ENCODE measurements around the gene CCDC138. TPM values are rescaled to one million over a fixed set of nuclear protein-coding genes. Genes with fewer than 3 reads are reported as not detected.

Gene CCDC138
- polyA plus RNA-seq, 1 experiment = 2.8 TPM

DNA sequence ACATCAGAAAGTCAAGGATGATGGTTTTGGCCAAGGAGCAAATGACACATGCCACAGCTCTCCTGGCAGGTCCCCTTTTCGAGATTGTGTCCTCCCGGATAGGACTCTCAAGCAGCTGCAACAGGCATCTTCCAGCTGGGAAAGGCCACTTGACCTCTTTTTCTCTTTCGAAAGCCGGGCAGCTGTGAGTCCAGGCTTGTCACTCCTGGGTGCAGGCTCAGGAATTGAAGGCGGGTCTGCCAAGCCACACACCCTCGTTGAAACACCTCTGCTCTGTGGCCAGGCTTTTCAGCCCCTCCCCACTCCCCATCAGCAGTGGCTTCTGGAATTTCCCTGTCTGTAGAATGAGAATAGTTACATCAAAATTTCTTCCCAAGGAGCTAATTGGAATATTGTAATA is 98.0 kb downstream of the CCDC138 start:
- POLR2A ChIA-PET = no interaction called here
- TF ChIP-seq, protein P1, sequence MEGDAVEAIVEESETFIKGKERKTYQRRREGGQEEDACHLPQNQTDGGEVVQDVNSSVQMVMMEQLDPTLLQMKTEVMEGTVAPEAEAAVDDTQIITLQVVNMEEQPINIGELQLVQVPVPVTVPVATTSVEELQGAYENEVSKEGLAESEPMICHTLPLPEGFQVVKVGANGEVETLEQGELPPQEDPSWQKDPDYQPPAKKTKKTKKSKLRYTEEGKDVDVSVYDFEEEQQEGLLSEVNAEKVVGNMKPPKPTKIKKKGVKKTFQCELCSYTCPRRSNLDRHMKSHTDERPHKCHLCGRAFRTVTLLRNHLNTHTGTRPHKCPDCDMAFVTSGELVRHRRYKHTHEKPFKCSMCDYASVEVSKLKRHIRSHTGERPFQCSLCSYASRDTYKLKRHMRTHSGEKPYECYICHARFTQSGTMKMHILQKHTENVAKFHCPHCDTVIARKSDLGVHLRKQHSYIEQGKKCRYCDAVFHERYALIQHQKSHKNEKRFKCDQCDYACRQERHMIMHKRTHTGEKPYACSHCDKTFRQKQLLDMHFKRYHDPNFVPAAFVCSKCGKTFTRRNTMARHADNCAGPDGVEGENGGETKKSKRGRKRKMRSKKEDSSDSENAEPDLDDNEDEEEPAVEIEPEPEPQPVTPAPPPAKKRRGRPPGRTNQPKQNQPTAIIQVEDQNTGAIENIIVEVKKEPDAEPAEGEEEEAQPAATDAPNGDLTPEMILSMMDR (IDR thresholded peaks at IDR 0.05; ENCODE audit: low read depth, low read length) = no peak
- DNase-seq (ENCODE audit: low read depth, low spot score) = no peak
- Histone ChIP-seq H3K27me3 (ENCODE audit: control insufficient read depth, insufficient read depth, low read length) (no peaks in the 10 kb centered on the region), H3K27ac (ENCODE audit: low read depth, low read length) (no peak overlapping the region), H3K4me3 (ENCODE audit: low read depth, low read length) (no peak overlapping the region), H3K9me3 (ENCODE audit: control insufficient read depth, insufficient read depth, low read length) (peaks cover 3% of the 10 kb centered on the region; the same call in 1 of the 2 replicates)
- CTCF ChIA-PET = interaction anchor here (1.0 kb wide), 1 partner anchor 60 kb away, joined by 3 read pairs; no protein-coding TSS in a partner anchor

DNA sequence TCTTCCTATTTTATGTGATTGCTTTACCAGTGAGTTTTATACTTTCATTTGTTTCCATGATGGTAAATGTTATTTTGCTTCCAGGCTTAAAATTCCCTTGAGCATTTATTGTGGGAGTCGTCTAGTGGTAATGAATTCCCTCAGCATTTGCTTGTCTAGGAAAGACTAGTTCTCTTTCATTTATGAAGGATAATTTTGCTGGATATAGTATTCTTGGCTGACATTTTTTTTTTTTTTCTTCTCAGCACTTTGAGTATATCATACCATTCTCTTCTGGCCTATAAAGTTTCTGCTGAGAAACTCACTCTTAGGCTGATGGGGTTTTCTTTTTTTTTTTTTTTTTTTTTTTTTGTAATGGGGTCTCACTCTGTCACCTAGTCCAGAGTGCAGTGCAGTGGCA is 103.3 kb downstream of the CCDC138 start:
- Histone ChIP-seq H3K27ac (ENCODE audit: low read depth, low read length) (no peak overlapping the region), H3K27me3 (ENCODE audit: control insufficient read depth, insufficient read depth, low read length) (no peaks in the 10 kb centered on the region), H3K9me3 (ENCODE audit: control insufficient read depth, insufficient read depth, low read length) (peaks cover 7% of the 10 kb centered on the region), H3K4me3 (ENCODE audit: low read depth, low read length) (no peak overlapping the region)
- DNase-seq (ENCODE audit: low read depth, low spot score) = no peak
- TF ChIP-seq, protein P1 (IDR thresholded peaks at IDR 0.05; ENCODE audit: low read depth, low read length) = no peak
- ChIA-PET POLR2A (no interaction called here), CTCF (no interaction called here)

DNA sequence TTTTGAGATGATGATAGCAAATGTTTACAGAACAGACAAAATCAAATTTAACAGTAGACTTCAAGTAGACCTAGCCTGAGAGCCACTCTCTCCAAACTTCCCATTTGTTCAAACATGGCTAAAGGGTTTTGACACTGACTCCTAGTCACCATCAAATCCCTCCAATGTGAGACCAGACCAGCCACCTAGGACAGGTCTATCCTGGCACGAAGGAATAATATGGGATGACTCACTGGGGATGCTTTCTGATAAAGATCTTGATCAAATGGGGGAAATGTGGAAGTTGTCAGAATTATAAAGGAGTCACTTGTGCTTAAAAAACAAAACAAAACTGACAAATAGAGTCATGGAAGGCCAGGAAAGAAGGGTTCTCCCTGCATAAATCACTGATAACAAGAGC is 106.7 kb downstream of the CCDC138 start:
- CTCF ChIA-PET = no interaction called here
- Histone ChIP-seq H3K4me3 (ENCODE audit: low read depth, low read length) (no peak overlapping the region), H3K27ac (ENCODE audit: low read depth, low read length) (no peak overlapping the region), H3K27me3 (ENCODE audit: control insufficient read depth, insufficient read depth, low read length) (peaks cover 2% of the 10 kb centered on the region), H3K9me3 (ENCODE audit: control insufficient read depth, insufficient read depth, low read length) (peaks cover 5% of the 10 kb centered on the region)
- TF ChIP-seq, protein P1 (IDR thresholded peaks at IDR 0.05; ENCODE audit: low read depth, low read length) = no peak
- no peak for DNase-seq (ENCODE audit: low read depth, low spot score)
- POLR2A ChIA-PET = no interaction called here

DNA sequence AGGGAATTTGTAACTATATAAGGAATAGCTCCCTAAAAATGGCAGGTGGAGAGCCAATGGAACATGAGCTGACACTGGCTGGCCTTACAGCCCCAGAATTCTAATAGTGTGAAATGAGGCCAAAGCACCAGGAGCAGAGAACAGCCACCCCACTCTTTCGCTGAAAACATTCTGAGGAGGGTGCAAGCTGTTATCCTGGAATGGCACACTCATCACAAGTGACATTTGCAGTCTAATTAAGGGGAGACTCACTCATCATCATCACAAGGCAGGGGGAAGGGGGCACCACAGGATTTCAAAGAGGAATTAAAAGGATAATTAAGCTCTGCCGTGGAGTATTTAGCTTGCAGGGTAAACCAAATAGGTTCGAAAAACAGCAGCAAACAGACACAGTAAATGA is 108.2 kb downstream of the CCDC138 start:
- peaks cover 5% of the 10 kb centered on the region for H3K9me3 ChIP-seq (ENCODE audit: control insufficient read depth, insufficient read depth, low read length)
- ChIA-PET POLR2A (no interaction called here), CTCF (interaction anchor here (0.6 to 1.1 kb wide), 3 partner anchors 293 to 718 kb away, joined by 3 to 5 read pairs (median 3); no protein-coding TSS in a partner anchor)
- no peak for DNase-seq (ENCODE audit: low read depth, low spot score)
- H3K4me3 ChIP-seq (ENCODE audit: low read depth, low read length) = no peak overlapping the region
- TF ChIP-seq, protein P1 (IDR thresholded peaks at IDR 0.05; ENCODE audit: low read depth, low read length) = no peak
- no peak overlapping the region for H3K27ac ChIP-seq (ENCODE audit: low read depth, low read length)
- H3K27me3 ChIP-seq (ENCODE audit: control insufficient read depth, insufficient read depth, low read length) = peaks cover 4% of the 10 kb centered on the region

DNA sequence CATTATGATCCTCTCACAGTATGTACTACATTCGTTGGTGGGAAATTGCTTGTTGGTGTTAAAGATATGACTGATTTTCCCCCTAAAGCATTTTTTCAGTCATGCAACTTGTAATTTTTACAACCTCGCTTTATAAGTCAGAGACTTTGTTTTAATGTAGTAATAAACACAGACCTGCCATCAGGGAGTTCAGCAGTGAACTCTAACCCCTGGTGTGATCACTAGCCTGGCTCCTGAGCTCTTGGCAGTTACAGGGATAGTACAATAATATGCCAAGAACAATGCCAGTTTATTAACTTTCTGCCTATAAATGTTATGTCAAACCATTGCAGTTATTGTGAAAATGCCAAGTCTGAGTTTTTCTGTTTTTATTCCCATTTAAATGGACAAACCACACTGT is 108.6 kb downstream of the CCDC138 start:
- no peak for DNase-seq (ENCODE audit: low read depth, low spot score)
- Histone ChIP-seq H3K4me3 (ENCODE audit: low read depth, low read length) (no peak overlapping the region), H3K9me3 (ENCODE audit: control insufficient read depth, insufficient read depth, low read length) (peaks cover 3% of the 10 kb centered on the region), H3K27me3 (ENCODE audit: control insufficient read depth, insufficient read depth, low read length) (peaks cover 4% of the 10 kb centered on the region), H3K27ac (ENCODE audit: low read depth, low read length) (no peak overlapping the region)
- ChIA-PET CTCF (interaction anchor here (0.7 to 1.1 kb wide), 2 partner anchors 292 to 651 kb away, joined by 3 read pairs; no protein-coding TSS in a partner anchor), POLR2A (no interaction called here)
- TF ChIP-seq, protein P1 (IDR thresholded peaks at IDR 0.05; ENCODE audit: low read depth, low read length) = no peak
